ENCODE data around the gene TAB3.
"Not testable (repeated sequence)": the region's sequence is repeated elsewhere in the genome, so short reads cannot be mapped to it uniquely, and the experiment has no call there.

Gene TAB3

GRCh38 chrX:30806187-30806728 lies 82.8 kb downstream of the TAB3 start:
- no peak for DNase-seq

GRCh38 chrX:30804462-30804861 lies 84.6 kb downstream of the TAB3 start:
- no peak for DNase-seq

GRCh38 chrX:30800901-30801300 lies 88.2 kb downstream of the TAB3 start:
- no peak for DNase-seq

GRCh38 chrX:30799327-30799726 lies 89.7 kb downstream of the TAB3 start:
- no peak for DNase-seq

- DNase-seq, result no peak
Measured at GRCh38 chrX:30798810-30799209, 90.2 kb downstream of the TAB3 start.

- DNase-seq, result not testable (repeated sequence)
Measured at GRCh38 chrX:30797301-30797700, 91.8 kb downstream of the TAB3 start.

- no peak for DNase-seq
Measured at GRCh38 chrX:30795981-30796958, 92.8 kb downstream of the TAB3 start.

- no peak for DNase-seq
Measured at GRCh38 chrX:30794497-30794896, 94.6 kb downstream of the TAB3 start.

- DNase-seq, result no peak
Measured at GRCh38 chrX:30793767-30794103, 95.3 kb downstream of the TAB3 start.

GRCh38 chrX:30793075-30793766 lies 95.8 kb downstream of the TAB3 start:
- DNase-seq, result no peak

GRCh38 chrX:30791296-30792278 lies 97.5 kb downstream of the TAB3 start:
- no peak for DNase-seq

GRCh38 chrX:30787012-30787411 lies 102.0 kb downstream of the TAB3 start:
- no peak for DNase-seq

GRCh38 chrX:30786374-30786773 lies 102.7 kb downstream of the TAB3 start:
- no peak for DNase-seq

- DNase-seq, result no peak
Measured at GRCh38 chrX:30781711-30782444, 107.2 kb downstream of the TAB3 start.

- DNase-seq, result no peak
Measured at GRCh38 chrX:30779453-30780030, 109.5 kb downstream of the TAB3 start.

- DNase-seq, result no peak
Measured at GRCh38 chrX:30777575-30777974, 111.5 kb downstream of the TAB3 start.

Measured in NCI-H526 treated with DMSO at 0.1 percent for 48 hours (cell line).